Esophagus squamous epithelium (tissue), 4 donors: ENCODE results near the gene HIVEP1.

Experiments used
- POLR2A ChIP-seq, 4 donors: fragments of 450-650 bp; IDR thresholded peaks; one replicate each; pipeline ENCODE4 v1.6.1; 2017; ENCODE audit warnings: antibody characterized with exemption in 4 of 4, mild to moderate bottlenecking in 4 of 4, moderate library complexity in 3 of 4
- TF ChIP-seq, protein P1 (sequence below), 6 experiments: fragments of 450-650 bp in 4 of 6; fragments of 200-600 bp in 2 of 6; sonication (generic) in 2 of 6; IDR thresholded peaks; one replicate each; pipeline ENCODE4 v1.5.1; 2016 to 2019; ENCODE audit warnings: antibody characterized with exemption in 6 of 6, mild to moderate bottlenecking in 4 of 6, moderate library complexity in 4 of 6

DNA sequence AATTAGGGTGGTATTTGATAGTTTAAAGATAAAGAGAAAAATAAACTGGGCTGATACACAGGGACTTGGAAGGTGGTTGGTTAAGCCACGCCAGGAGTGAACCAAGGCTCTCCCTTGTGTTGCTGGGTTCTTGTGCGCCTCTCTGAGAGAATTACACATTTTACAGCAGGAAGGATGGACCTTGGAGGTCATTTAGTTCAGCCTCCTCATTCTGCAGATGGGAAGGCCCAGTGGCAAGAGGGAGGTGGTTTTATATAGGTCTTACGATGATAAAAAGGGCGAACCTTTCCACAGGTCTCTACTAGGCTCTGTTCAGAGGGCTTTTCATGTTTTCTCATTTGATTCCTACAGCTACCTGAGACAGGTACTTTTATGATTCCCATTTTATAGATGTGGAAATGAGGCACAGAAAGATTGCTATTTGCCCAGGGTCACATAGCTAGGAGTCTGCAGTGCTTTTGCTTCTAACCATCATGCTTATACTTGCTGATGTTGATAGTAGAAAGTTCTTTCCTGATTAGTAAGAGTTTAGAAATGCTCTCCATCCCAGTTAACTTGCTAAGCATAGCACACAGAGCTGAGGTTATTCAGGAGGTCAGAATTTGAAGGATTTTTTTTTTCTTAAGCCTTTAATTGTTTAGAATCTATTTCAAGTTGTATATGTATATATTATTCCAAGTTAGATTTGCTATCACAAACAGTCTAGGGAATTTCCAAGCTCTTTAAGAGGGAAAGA, 12.8 kb downstream of the HIVEP1 start:
- TF ChIP-seq, protein P1, sequence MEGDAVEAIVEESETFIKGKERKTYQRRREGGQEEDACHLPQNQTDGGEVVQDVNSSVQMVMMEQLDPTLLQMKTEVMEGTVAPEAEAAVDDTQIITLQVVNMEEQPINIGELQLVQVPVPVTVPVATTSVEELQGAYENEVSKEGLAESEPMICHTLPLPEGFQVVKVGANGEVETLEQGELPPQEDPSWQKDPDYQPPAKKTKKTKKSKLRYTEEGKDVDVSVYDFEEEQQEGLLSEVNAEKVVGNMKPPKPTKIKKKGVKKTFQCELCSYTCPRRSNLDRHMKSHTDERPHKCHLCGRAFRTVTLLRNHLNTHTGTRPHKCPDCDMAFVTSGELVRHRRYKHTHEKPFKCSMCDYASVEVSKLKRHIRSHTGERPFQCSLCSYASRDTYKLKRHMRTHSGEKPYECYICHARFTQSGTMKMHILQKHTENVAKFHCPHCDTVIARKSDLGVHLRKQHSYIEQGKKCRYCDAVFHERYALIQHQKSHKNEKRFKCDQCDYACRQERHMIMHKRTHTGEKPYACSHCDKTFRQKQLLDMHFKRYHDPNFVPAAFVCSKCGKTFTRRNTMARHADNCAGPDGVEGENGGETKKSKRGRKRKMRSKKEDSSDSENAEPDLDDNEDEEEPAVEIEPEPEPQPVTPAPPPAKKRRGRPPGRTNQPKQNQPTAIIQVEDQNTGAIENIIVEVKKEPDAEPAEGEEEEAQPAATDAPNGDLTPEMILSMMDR (IDR thresholded peaks at IDR 0.05): no peak
- no peak for TF ChIP-seq POLR2A (IDR thresholded peaks at IDR 0.05)
